ENCODE data around the gene GALNTL6. TPM values are rescaled to one million over a fixed set of nuclear protein-coding genes. Genes with fewer than 3 reads are reported as not detected.

The GALNTL6 gene
- total and polyA plus RNA-seq, 2 donors (not counting 1 experiment from before 2014, with no cell fraction given): 0.99 to 1.1 TPM

- no peaks in the 10 kb centered on the region for H3K9me3 ChIP-seq (ENCODE audit: control extremely low read depth in 1 of 3, control insufficient read depth in 2 of 3, insufficient read depth in 1 of 3, low read length in 2 of 3)
- no peaks in the 10 kb centered on the region for H3K27me3 ChIP-seq (replicated peaks in 1 of 4; ENCODE audit: control extremely low read depth in 1 of 4, control insufficient read depth in 3 of 4, insufficient read depth in 4 of 4, low read length in 3 of 4)
- no peak for ATAC-seq (ENCODE audit: low read depth)
- peaks cover 2% of the 10 kb centered on the region for H3K9me3 Mint-ChIP-seq (ENCODE audit: insufficient read depth)
- CTCF ChIA-PET: no interaction called here
- TF ChIP-seq EZH2 (IDR thresholded peaks at IDR 0.05; ENCODE audit: borderline replicate concordance, insufficient read depth, low read depth, low read length, poor library complexity, severe bottlenecking): no peak
- TF ChIP-seq, protein P1, sequence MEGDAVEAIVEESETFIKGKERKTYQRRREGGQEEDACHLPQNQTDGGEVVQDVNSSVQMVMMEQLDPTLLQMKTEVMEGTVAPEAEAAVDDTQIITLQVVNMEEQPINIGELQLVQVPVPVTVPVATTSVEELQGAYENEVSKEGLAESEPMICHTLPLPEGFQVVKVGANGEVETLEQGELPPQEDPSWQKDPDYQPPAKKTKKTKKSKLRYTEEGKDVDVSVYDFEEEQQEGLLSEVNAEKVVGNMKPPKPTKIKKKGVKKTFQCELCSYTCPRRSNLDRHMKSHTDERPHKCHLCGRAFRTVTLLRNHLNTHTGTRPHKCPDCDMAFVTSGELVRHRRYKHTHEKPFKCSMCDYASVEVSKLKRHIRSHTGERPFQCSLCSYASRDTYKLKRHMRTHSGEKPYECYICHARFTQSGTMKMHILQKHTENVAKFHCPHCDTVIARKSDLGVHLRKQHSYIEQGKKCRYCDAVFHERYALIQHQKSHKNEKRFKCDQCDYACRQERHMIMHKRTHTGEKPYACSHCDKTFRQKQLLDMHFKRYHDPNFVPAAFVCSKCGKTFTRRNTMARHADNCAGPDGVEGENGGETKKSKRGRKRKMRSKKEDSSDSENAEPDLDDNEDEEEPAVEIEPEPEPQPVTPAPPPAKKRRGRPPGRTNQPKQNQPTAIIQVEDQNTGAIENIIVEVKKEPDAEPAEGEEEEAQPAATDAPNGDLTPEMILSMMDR (IDR thresholded peaks at IDR 0.05): no peak
- intact Hi-C loops (cut with micrococcal nuclease): no loop called here
- H3K4me2 ChIP-seq (replicated peaks; ENCODE audit: low read depth, low read length, poor library complexity, severe bottlenecking): no peak overlapping the region
- H3K4me1 ChIP-seq (ENCODE audit: control insufficient read depth in 2 of 2, insufficient read depth in 2 of 2, low read length in 2 of 2): no peaks in the 10 kb centered on the region
- H3K27me3 Mint-ChIP-seq: no peaks in the 10 kb centered on the region
- H3K79me2 ChIP-seq (ENCODE audit: control insufficient read depth, insufficient read depth, low read length): no peaks in the 10 kb centered on the region
- H2AFZ ChIP-seq (ENCODE audit: insufficient read depth, low read depth, low read length, poor library complexity, severe bottlenecking): no peak overlapping the region
- H3K27ac Mint-ChIP-seq: no peak overlapping the region
- H3K27ac ChIP-seq (ENCODE audit: low read length in 2 of 2): no peak overlapping the region
- H4K20me1 ChIP-seq (ENCODE audit: control insufficient read depth, insufficient read depth, low read length, poor library complexity, severe bottlenecking): no peaks in the 10 kb centered on the region
- H3K36me3 ChIP-seq (replicated peaks in 1 of 2; ENCODE audit: control extremely low read depth in 1 of 2, control insufficient read depth in 1 of 2, extremely low read depth in 1 of 2, insufficient read depth in 2 of 2, low read length in 1 of 2): no peaks in the 10 kb centered on the region
- POLR2A ChIA-PET: no interaction called here
- DNase-seq: no peak
- H3K4me3 Mint-ChIP-seq: no peak overlapping the region
- no peak overlapping the region for H3K9ac ChIP-seq (ENCODE audit: low read length)
- H3K4me3 ChIP-seq (ENCODE audit: control extremely low read depth in 1 of 5, extremely low read depth in 1 of 5, insufficient read depth in 1 of 5, low read depth in 2 of 5, low read length in 4 of 5): no peak overlapping the region
- no peaks in the 10 kb centered on the region for H3K4me1 Mint-ChIP-seq
Observed at GRCh38 chr4:172489861-172490260, 676.7 kb downstream of the GALNTL6 start.

- Mint-ChIP-seq H3K9me3 (ENCODE audit: insufficient read depth) (no peaks in the 10 kb centered on the region), H3K4me3 (no peak overlapping the region), H3K27ac (no peak overlapping the region), H3K27me3 (no peaks in the 10 kb centered on the region), H3K4me1 (no peaks in the 10 kb centered on the region)
- no peaks in the 10 kb centered on the region for H4K20me1 ChIP-seq (ENCODE audit: control insufficient read depth, insufficient read depth, low read length, poor library complexity, severe bottlenecking)
- no peak for ATAC-seq (ENCODE audit: low read depth)
- no peaks in the 10 kb centered on the region for H3K27me3 ChIP-seq (replicated peaks in 1 of 4; ENCODE audit: control extremely low read depth in 1 of 4, control insufficient read depth in 3 of 4, insufficient read depth in 4 of 4, low read length in 3 of 4)
- H3K79me2 ChIP-seq (ENCODE audit: control insufficient read depth, insufficient read depth, low read length): no peaks in the 10 kb centered on the region
- H3K27ac ChIP-seq (ENCODE audit: low read length in 2 of 2): no peak overlapping the region
- no peaks in the 10 kb centered on the region for H3K36me3 ChIP-seq (replicated peaks in 1 of 2; ENCODE audit: control extremely low read depth in 1 of 2, control insufficient read depth in 1 of 2, extremely low read depth in 1 of 2, insufficient read depth in 2 of 2, low read length in 1 of 2)
- no peak for DNase-seq
- TF ChIP-seq EZH2 (IDR thresholded peaks at IDR 0.05; ENCODE audit: borderline replicate concordance, insufficient read depth, low read depth, low read length, poor library complexity, severe bottlenecking): no peak
- TF ChIP-seq, protein P1 (IDR thresholded peaks at IDR 0.05): no peak
- no peaks in the 10 kb centered on the region for H3K4me1 ChIP-seq (ENCODE audit: control insufficient read depth in 2 of 2, insufficient read depth in 2 of 2, low read length in 2 of 2)
- WGBS (ENCODE audit: insufficient coverage): no CpG with 5 or more reads among the region's 3 CpGs
- POLR2A ChIA-PET: no interaction called here
- H3K9ac ChIP-seq (ENCODE audit: low read length): no peak overlapping the region
- intact Hi-C loops (cut with micrococcal nuclease): no loop called here
- H2AFZ ChIP-seq (ENCODE audit: insufficient read depth, low read depth, low read length, poor library complexity, severe bottlenecking): no peak overlapping the region
- no peak overlapping the region for H3K4me3 ChIP-seq (ENCODE audit: control extremely low read depth in 1 of 5, extremely low read depth in 1 of 5, insufficient read depth in 1 of 5, low read depth in 2 of 5, low read length in 4 of 5)
- CTCF ChIA-PET: no interaction called here
- H3K9me3 ChIP-seq (ENCODE audit: control extremely low read depth in 1 of 3, control insufficient read depth in 2 of 3, insufficient read depth in 1 of 3, low read length in 2 of 3): no peaks in the 10 kb centered on the region
- no peak overlapping the region for H3K4me2 ChIP-seq (replicated peaks; ENCODE audit: low read depth, low read length, poor library complexity, severe bottlenecking)
Observed at GRCh38 chr4:172495769-172496168, 682.6 kb downstream of the GALNTL6 start.
